Measurements from ENCODE around the gene BAK1. TPM values are rescaled to one million over a fixed set of nuclear protein-coding genes. Genes with fewer than 3 reads are reported as not detected.
"Not testable (repeated sequence)": the region's sequence is repeated elsewhere in the genome, so short reads cannot be mapped to it uniquely, and the experiment has no call there.

The BAK1 gene
- total RNA-seq, 2 donors from 2014 or later, result 2.3 to 5.7 TPM

DNA sequence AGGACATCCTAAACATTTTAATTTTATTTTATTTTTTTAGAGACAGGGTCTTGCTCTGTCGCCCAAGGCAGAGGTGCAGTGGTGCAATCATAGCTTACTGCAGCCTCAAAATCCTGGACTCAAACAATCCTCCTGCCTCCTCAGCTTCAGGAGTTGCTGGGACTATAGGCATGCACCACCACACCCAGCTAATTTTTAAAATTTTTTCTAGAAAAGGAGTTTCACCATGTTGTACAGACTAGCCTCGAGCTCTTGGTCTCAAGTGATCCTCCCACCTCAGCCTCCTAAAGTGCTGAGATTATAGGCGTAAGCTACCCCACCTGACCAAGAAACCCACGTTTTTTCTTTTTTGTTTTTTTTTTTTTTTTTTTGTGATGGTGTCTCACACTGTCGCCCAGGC is 33.3 kb downstream of the BAK1 start:
- 72 to 76% methylated on average over 5 of the region's 5 CpGs for WGBS, 2 donors
- no peak for ATAC-seq
- intact Hi-C loops (cut with DNase I), result no loop called here

DNA sequence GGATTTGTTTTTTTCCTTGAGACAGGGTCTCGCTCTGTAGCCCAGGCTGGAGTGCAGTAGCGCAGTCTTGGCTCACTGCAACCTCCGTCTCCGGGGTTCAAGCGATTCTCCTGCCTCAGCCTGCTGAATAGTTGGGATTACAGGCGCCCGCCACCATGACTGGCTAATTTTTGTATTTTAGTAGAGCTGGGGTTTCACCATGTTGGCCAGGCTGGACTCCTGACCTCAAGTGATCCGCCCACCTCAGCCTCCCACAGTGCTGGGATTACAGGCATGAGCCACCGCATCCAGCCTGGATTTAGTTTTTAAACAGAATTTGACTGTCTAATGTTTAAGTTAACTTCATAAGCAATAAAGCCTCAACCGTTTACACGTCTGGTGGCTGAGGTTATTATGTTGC is 34.8 kb downstream of the BAK1 start:
- DNase-seq; ATAC-seq; H3K36me3 ChIP-seq (replicated peaks in 1 of 2; ENCODE audit: insufficient read depth in 1 of 2, low read depth in 2 of 2); H3K27me3 ChIP-seq; H3K4me3 ChIP-seq; intact Hi-C loops (cut with DNase I); H3K4me1 ChIP-seq; H3K27ac ChIP-seq; H3K9me3 ChIP-seq: not testable (repeated sequence)
- 82 to 89% methylated on average over 9 to 11 of the region's 11 CpGs for WGBS, 2 donors

More for the DNA sequence above, 33.3 kb downstream of the BAK1 start:
- Histone ChIP-seq H3K9me3 (no peaks in the 10 kb centered on the region), H3K27me3 (no peaks in the 10 kb centered on the region), H3K4me3 (no peak overlapping the region), H3K4me1 (no peaks in the 10 kb centered on the region), H3K27ac (no peak overlapping the region), H3K36me3 (replicated peaks in 1 of 2; ENCODE audit: insufficient read depth in 1 of 2, low read depth in 2 of 2) (no peaks in the 10 kb centered on the region)
- DNase-seq, result no peak
- TF ChIP-seq, protein P1, sequence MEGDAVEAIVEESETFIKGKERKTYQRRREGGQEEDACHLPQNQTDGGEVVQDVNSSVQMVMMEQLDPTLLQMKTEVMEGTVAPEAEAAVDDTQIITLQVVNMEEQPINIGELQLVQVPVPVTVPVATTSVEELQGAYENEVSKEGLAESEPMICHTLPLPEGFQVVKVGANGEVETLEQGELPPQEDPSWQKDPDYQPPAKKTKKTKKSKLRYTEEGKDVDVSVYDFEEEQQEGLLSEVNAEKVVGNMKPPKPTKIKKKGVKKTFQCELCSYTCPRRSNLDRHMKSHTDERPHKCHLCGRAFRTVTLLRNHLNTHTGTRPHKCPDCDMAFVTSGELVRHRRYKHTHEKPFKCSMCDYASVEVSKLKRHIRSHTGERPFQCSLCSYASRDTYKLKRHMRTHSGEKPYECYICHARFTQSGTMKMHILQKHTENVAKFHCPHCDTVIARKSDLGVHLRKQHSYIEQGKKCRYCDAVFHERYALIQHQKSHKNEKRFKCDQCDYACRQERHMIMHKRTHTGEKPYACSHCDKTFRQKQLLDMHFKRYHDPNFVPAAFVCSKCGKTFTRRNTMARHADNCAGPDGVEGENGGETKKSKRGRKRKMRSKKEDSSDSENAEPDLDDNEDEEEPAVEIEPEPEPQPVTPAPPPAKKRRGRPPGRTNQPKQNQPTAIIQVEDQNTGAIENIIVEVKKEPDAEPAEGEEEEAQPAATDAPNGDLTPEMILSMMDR (IDR thresholded peaks at IDR 0.05), result no peak
- TF ChIP-seq POLR2A (IDR thresholded peaks at IDR 0.05), result no peak

DNA sequence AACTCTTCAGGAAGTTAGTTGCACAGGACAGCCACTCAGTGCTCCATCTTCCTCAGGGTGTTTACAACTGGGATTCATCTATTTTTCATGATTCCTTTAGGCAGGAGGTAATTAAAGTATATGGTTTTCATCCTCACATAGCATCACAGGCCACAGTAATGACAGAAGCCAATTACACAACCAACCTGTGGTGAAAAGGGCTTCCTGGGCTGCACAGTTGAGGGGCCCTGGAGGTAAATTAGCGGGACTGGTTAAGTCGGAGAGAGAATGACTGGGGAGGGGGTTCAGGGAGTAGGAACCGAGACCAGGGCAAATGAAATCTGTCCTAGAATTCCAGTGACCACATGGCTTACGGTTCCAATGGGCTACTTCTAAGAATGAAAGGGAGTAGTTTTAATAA is 37.0 kb downstream of the BAK1 start:
- Histone ChIP-seq H3K9me3 (no peaks in the 10 kb centered on the region), H3K4me1 (no peaks in the 10 kb centered on the region), H3K4me3 (no peak overlapping the region), H3K27ac (no peak overlapping the region), H3K27me3 (no peaks in the 10 kb centered on the region), H3K36me3 (replicated peaks in 1 of 2; ENCODE audit: insufficient read depth in 1 of 2, low read depth in 2 of 2) (no peaks in the 10 kb centered on the region)
- intact Hi-C loops (cut with DNase I), result no loop called here
- ATAC-seq (no peak), DNase-seq (no peak)
- no peak for TF ChIP-seq POLR2A (IDR thresholded peaks at IDR 0.05)
- TF ChIP-seq, protein P1 (IDR thresholded peaks at IDR 0.05), result no peak
- 64 to 67% methylated on average over 4 of the region's 4 CpGs for WGBS, 2 donors

DNA sequence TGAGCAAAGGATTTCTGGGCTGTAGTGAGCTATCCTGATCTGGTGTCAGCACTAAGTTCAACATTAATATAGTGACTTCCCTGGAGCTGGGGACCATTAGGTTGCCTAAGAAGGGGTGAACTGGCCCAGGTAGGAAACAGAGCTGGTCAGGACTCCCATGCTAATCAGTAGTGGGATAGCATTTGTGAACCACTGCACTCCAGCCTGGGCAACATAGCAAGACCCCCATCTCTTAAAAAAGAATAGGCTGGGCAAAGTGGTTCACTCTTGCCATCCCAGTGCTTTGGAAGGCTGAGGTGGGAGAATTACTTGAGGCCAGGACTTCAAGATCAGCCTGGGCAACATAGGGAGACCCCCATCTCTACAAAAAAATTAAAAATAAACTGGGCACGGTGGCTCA is 39.3 kb downstream of the BAK1 start:
- no peak overlapping the region for H3K4me3 ChIP-seq
- intact Hi-C loops (cut with DNase I), result no loop called here
- 100% methylated on average over 1 of the region's 1 CpG for WGBS, 2 donors
- no peak overlapping the region for H3K27ac ChIP-seq
- H3K27me3 ChIP-seq, result no peaks in the 10 kb centered on the region
- H3K36me3 ChIP-seq (replicated peaks in 1 of 2; ENCODE audit: insufficient read depth in 1 of 2, low read depth in 2 of 2), result no peaks in the 10 kb centered on the region
- ATAC-seq, result no peak
- no peak for TF ChIP-seq POLR2A (IDR thresholded peaks at IDR 0.05)
- TF ChIP-seq, protein P1 (IDR thresholded peaks at IDR 0.05), result no peak
- H3K9me3 ChIP-seq, result no peaks in the 10 kb centered on the region
- H3K4me1 ChIP-seq, result no peaks in the 10 kb centered on the region
- no peak for DNase-seq

DNA sequence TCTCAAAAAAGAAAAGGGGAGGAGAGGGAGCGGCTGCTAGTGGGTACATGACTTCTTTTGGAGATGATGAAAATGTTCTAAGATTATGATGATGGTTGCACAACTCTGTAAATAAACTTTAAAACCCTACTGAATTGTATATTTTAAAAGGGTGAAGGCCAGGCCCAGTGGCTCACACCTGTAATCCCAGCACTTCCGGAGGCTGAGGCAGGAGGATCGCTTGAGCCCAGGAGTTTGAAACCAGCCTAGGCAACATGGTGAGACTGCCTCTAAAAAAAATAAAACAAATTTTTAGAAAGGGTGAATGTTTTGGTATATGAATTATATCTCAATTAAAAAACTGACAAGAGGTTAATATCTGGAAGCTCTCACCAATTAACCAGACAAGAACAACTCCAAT is 45.4 kb downstream of the BAK1 start:
- no peak for DNase-seq
- TF ChIP-seq POLR2A (IDR thresholded peaks at IDR 0.05), result no peak
- TF ChIP-seq, protein P1 (IDR thresholded peaks at IDR 0.05), result no peak
- Histone ChIP-seq H3K9me3 (no peaks in the 10 kb centered on the region), H3K27me3 (no peaks in the 10 kb centered on the region), H3K36me3 (replicated peaks in 1 of 2; ENCODE audit: insufficient read depth in 1 of 2, low read depth in 2 of 2) (no peaks in the 10 kb centered on the region), H3K27ac (no peak overlapping the region), H3K4me3 (no peak overlapping the region), H3K4me1 (no peaks in the 10 kb centered on the region)
- intact Hi-C loops (cut with DNase I), result no loop called here
- ATAC-seq, result no peak
- WGBS, 2 donors, result 92 to 95% methylated on average over 3 of the region's 3 CpGs

DNA sequence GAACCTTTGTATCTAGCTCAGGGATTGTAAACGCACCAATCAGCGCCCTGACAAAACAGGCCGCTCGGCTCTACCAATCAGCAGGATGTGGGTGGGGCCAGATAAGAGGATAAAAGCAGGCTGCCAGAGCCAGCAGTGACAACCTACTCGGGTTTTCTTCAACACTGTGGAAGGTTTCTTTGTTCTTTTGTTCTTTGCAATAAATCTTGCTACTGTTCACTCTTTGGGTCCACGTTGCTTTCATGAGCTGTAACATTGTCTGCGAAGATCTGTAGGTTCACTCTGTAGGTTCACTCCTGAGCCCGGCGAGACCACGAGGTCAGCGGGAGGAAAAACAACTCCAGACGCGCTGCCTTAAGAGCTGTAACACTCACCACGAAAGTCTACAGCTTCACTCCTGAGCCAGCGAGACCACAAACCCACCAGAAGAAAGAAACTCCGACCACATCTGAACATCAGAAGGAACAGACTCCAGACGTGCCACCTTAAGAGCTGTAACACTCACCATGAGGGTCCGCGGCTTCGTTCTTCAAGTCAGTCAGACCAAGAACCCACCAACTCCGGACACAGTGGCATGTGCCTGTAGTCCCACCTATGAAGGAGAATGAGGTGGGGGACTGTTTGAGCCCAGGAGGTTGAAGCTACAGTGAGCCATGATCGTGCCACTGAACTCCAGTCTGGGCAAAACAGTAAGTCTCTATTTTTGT is 46.8 kb downstream of the BAK1 start:
- H3K36me3 ChIP-seq (replicated peaks in 1 of 2; ENCODE audit: insufficient read depth in 1 of 2, low read depth in 2 of 2); ATAC-seq; H3K4me3 ChIP-seq; H3K27ac ChIP-seq; H3K9me3 ChIP-seq; H3K27me3 ChIP-seq; intact Hi-C loops (cut with DNase I); H3K4me1 ChIP-seq; DNase-seq: not testable (repeated sequence)
- WGBS, 2 donors, result 64 to 68% methylated on average over 15 to 22 of the region's 22 CpGs

DNA sequence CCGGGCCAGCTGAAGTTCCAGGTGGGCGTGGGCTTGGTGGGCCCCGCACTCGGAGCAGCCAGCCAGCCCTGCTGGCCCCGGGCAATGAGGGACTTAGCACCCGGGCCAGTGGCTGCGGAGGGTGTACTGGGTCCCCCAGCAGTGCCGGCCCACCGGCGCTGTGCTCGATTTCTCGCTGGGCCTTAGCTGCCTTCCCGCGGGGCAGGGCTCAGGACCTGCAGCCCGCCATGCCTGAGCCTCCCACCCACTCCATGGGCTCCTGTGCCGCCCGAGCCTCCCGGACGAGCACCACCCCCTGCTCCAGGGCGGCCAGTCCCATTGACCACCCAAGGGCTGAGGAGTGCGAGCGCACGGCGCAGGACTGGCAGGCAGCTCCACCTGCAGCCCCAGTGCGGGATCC is 47.6 kb downstream of the BAK1 start:
- H3K27me3 ChIP-seq; H3K9me3 ChIP-seq; H3K4me3 ChIP-seq; intact Hi-C loops (cut with DNase I); H3K36me3 ChIP-seq (replicated peaks in 1 of 2; ENCODE audit: insufficient read depth in 1 of 2, low read depth in 2 of 2); ATAC-seq; H3K4me1 ChIP-seq; H3K27ac ChIP-seq; DNase-seq: not testable (repeated sequence)
- WGBS, 2 donors, result 87% methylated on average over 12 of the region's 25 CpGs; no CpG with 5 or more reads in 1 of the 2 donors

DNA sequence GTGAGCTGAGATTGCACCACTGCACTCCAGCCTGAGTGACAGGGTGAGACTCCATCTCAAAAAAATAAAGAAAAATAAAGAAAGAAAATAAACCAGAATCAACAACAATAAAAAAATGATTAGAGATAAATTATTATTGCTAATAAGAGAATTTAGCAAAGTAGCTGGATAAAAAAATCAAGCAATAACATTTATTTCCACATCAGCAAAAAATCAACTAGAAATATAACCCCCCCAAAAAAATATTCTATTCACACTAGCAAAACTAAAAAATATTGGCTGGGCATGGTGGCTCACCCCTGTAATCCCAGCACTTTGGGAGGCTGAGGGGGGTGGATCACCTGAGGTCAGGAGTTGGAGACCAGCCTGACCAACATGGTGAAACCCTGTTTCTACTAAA is 49.5 kb downstream of the BAK1 start:
- DNase-seq; H3K4me1 ChIP-seq; H3K27ac ChIP-seq; ATAC-seq; H3K4me3 ChIP-seq; H3K27me3 ChIP-seq; H3K36me3 ChIP-seq (replicated peaks in 1 of 2; ENCODE audit: insufficient read depth in 1 of 2, low read depth in 2 of 2); intact Hi-C loops (cut with DNase I); H3K9me3 ChIP-seq: not testable (repeated sequence)
